Measurements from ENCODE around the gene ATAD1. TPM values are rescaled to one million over a fixed set of nuclear protein-coding genes. Genes with fewer than 3 reads are reported as not detected.

Gene ATAD1
- total and polyA plus RNA-seq, 9 of the 15 experiments (the other 6 are each of a cell fraction or from before 2014, with no cell fraction given): 11.3 to 33.8 (median 27.3) TPM

DNA sequence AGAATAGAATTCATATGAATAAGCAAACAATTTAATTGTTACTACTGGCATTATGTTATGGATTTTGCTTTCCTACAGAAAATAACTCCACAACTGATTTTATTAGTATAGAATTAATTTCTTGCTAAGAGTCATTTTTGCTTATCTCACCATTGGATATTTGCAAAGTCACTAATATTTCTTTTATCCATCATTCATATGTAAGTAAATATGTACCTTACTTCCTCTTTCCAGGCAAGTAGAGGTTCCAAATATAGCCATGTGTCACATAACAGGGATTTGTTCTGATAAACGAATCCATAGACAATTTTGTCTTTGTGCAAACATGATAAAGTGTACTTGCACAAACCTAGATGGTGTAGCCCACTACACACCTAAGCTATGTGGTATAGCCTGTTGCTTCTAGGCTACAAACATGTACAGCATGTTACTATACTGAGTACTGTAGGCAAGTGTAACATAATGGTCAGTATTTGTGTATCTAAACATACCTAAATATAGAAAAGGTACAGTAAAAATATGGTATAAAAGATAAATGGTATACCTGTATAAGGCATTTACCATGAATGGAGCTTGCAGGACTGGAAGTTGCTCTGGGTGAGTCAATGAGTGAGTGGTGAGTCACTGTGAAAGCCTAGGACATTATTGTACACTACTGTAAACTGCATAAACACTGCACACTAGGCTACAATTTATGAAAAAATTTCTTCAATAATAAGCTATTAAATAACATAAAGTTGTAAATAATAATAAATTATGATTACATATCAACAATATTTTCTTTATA lies 27.0 kb upstream of the ATAD1 start:
- ChIA-PET CTCF (ENCODE audit: low intra/inter-chr PET ratio) (no interaction called here), POLR2A (no interaction called here)
- intact Hi-C loops (cut with micrococcal nuclease): no loop called here
- no peak overlapping the region for H3K4me3 ChIP-seq
- H2AFZ ChIP-seq (ENCODE audit: low read depth, low read length): no peak overlapping the region
- ATAC-seq (no peak), FAIRE-seq (no peak), DNase-seq (ENCODE audit: extremely low read depth in 1 of 4, low spot score in 3 of 4) (no peak)
- H4K20me1 ChIP-seq (replicated peaks; ENCODE audit: control insufficient read depth, insufficient read depth, low read length): no peaks in the 10 kb centered on the region
- H3K4me1 ChIP-seq (replicated peaks in 1 of 2; ENCODE audit: control insufficient read depth in 2 of 2, insufficient read depth in 2 of 2, low read length in 2 of 2): no peaks in the 10 kb centered on the region
- H3K9me3 ChIP-seq (replicated peaks; ENCODE audit: control insufficient read depth, insufficient read depth, low read depth, low read length): no peaks in the 10 kb centered on the region
- TF ChIP-seq FOXA3 (CRISPR knock-in tag; conservative IDR thresholded peaks at IDR 0.05 in 1 of 2, IDR thresholded peaks at IDR 0.05 in 1 of 2) (peak in 1 of 2 experiments; percentile 53; a peak in 1 of 4 replicates), CEBPG (CRISPR knock-in tag; IDR thresholded peaks at IDR 0.05) (no peak), CEBPG (tag; conservative IDR thresholded peaks at IDR 0.05 in 1 of 2, IDR thresholded peaks at IDR 0.05 in 1 of 2) (no peak), FOSL1 (tag; conservative IDR thresholded peaks at IDR 0.05) (peak; percentile 79)
- TF ChIP-seq, protein P1, sequence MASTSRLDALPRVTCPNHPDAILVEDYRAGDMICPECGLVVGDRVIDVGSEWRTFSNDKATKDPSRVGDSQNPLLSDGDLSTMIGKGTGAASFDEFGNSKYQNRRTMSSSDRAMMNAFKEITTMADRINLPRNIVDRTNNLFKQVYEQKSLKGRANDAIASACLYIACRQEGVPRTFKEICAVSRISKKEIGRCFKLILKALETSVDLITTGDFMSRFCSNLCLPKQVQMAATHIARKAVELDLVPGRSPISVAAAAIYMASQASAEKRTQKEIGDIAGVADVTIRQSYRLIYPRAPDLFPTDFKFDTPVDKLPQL (IDR thresholded peaks at IDR 0.05; ENCODE audit: extremely low read depth, insufficient read length): no peak
- no peaks in the 10 kb centered on the region for H3K36me3 ChIP-seq (ENCODE audit: control insufficient read depth, insufficient read depth, low read length)
- in situ Hi-C loops (cut with MboI): no loop called here
- H3K4me2 ChIP-seq (ENCODE audit: insufficient read depth, low read length): no peak overlapping the region
- H3K9me1 ChIP-seq (ENCODE audit: control insufficient read depth, insufficient read depth, low read length): no peaks in the 10 kb centered on the region
- WGBS (ENCODE audit: insufficient coverage, low coverage, missing lambda C conversion rate): 0% methylated on average over 1 of the region's 1 CpG
- H3K27ac ChIP-seq (ENCODE audit: extremely low read depth, low read depth, low read length): no peak overlapping the region
- H3K27me3 ChIP-seq (ENCODE audit: control insufficient read depth in 2 of 2, insufficient read depth in 2 of 2, low read length in 2 of 2): no peaks in the 10 kb centered on the region
- no TSS peak for BruUV-seq (replicated peaks)
- H3K9ac ChIP-seq (ENCODE audit: insufficient read depth in 1 of 2, low read depth in 2 of 2, low read length in 2 of 2): no peak overlapping the region
- H3K79me2 ChIP-seq (ENCODE audit: control insufficient read depth, insufficient read depth, low read length): no peaks in the 10 kb centered on the region
